ENCODE results near the gene ITPRID2.
"Not testable (repeated sequence)": the region's sequence is repeated elsewhere in the genome, so short reads cannot be mapped to it uniquely, and the experiment has no call there.

Gene ITPRID2

GRCh38 chr2:181916726-181917718 is 25.5 kb downstream of the ITPRID2 start:
- no peak for DNase-seq (ENCODE audit: low read depth)

DNA sequence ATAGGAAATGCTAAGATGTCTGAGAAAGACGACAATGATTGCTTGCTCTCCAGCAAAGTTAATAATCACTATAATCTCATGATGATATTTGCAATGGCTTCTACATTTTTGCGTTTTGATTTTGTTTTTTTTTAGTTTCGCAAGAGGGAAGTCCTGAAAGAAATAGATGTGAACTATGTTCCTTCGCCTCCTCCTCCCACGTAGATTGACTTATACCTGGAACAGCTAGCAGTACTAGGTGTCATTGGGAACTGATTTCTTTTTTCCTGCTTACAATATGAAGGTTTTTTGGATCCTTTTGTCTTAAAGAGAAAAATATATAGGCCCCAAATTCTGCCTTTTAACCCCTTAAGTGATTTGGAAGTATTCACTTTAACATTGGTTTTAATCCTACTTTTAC is 26.7 kb downstream of the ITPRID2 start:
- no peak for DNase-seq (ENCODE audit: low read depth)

DNA sequence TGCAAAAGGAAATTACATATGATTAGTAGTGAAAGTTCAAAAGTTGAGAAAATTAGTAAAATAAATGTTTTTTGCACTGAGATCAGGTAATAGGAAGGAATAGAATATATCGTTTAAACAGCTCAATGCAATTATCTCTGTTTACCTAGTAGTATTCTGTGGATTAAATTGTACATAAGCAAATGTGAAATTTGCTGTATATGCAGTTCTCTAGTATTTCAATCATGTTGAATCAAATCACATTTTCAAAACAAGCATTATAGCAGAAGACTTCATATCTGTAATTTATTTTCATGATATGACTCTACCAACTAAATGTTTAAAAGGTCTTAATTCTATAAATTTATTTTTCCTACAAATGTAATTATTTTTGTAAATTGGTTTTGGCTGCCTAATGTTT is 31.6 kb downstream of the ITPRID2 start:
- DNase-seq (ENCODE audit: low read depth), result no peak

DNA sequence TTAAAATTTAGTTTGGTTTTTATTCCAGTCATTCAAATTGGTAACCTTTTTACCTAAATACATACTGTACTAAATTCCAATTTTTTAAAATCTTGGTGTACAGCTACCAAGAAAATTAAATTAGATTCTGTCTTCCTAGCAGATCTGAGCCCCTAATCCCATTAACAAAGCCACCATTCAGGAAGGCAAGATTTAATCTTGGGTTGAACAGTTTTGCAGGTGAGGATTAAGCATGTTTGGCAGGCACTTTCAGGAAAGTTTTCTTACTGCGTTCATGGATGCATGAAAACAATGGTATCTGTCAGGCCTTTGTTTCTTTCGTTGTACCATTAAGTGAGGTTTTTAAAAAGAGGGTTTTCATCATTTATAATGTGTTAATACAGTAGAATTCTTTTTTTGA is 32.8 kb downstream of the ITPRID2 start:
- DNase-seq (ENCODE audit: low read depth), result no peak

GRCh38 chr2:181934694-181935093 is 43.2 kb downstream of the ITPRID2 start:
- no peak for DNase-seq (ENCODE audit: low read depth)

DNA sequence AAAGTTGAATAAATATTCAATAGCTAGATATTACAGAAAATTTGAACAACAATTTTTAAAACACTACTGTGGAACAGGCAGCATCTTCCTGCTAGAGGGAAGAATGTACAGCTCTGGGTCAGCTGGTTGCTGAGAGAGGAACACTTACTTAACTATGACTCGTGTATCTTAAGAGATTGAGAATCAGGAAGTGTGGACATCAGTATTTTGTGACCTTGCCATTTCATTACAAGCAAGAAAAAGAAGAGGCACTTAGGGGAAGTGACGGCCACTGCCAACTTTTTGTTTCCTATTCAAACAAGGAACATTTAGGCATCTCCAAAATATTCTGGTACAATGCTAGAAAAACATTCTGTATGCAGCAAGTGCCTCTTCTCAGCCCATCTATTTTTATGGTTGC is 45.9 kb downstream of the ITPRID2 start:
- DNase-seq (ENCODE audit: low read depth), result no peak

- no peak for DNase-seq (ENCODE audit: low read depth)
Observed at GRCh38 chr2:181943411-181944124, 52.0 kb downstream of the ITPRID2 start.

DNA sequence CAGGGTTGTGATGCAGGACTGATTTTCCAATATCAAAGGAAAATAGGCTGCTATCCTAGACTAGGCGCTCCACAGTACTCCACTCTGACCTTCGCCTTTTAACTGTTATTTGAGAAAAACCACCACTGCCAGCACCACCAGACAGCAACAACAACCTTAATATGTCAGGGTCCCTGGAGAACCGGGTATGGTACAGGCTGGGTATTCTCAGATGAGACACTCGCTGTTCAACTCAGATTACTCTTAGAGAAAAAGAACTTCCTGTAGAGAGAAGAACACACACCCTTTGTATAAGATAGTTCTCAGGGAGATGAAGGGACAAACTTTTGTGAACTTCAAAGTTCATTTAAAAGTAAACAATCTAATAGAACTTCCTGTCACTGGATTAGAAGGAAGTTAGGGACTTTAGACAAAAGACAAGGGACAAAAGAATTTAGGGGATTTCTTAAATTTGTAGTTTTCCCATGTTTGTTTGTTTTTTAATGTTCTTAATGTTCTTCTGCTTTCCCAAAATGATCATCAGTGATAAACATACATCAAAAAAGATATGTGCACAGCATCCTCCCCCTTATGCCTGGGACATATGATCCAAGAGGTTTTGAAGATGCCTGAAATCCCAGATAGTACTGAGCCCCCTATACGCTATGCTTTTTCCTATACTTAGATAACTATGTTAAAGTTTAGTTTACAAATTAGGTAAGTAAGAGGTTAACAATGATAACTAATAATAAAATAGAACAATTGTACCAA is 52.8 kb downstream of the ITPRID2 start:
- no peak for DNase-seq (ENCODE audit: low read depth)

DNA sequence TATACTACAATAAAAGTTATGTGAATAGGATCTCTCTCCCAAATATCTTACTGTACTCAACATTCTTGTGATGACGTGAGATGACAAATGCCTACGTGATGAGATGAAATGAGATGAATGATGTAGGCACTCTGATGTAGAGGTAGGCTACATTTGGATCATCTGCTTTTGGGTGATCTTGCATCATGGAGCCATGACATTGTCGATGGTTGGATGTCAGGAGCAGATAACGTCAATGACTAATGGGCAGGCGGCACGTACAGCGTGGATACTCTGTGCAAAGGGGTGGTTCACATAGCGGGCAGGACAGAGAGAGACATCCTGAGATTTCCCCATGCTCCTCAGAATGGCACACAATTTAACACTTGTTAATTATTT is 53.4 kb downstream of the ITPRID2 start:
- DNase-seq (ENCODE audit: low read depth), result no peak

- DNase-seq (ENCODE audit: low read depth), result no peak
Observed at GRCh38 chr2:181946444-181947127, 55.1 kb downstream of the ITPRID2 start.

DNA sequence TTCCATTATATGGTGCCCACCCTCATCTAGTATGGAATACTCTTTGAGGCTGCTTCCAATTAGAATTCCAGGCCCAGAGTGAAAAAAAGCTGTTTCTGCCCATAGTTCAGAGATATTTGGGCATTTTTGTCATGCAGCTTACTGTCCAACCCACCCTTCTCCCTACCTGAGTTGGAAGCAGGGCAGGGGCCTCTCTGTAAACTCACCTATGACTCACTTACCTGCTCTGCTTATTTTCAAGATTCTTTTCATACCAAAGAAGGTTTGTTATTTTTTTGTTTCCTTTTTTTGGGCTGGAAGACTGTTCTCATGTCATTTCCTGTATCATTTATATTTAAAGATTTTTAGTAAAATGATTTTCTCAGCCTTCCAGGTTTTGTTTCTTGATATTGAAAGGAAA is 55.7 kb downstream of the ITPRID2 start:
- DNase-seq (ENCODE audit: low read depth), result no peak

- DNase-seq (ENCODE audit: low read depth), result no peak
Observed at GRCh38 chr2:181948227-181948626, 56.7 kb downstream of the ITPRID2 start.

GRCh38 chr2:181949047-181949446 is 57.5 kb downstream of the ITPRID2 start:
- no peak for DNase-seq (ENCODE audit: low read depth)

GRCh38 chr2:181952404-181953226 is 61.1 kb downstream of the ITPRID2 start:
- no peak for DNase-seq (ENCODE audit: low read depth)

DNA sequence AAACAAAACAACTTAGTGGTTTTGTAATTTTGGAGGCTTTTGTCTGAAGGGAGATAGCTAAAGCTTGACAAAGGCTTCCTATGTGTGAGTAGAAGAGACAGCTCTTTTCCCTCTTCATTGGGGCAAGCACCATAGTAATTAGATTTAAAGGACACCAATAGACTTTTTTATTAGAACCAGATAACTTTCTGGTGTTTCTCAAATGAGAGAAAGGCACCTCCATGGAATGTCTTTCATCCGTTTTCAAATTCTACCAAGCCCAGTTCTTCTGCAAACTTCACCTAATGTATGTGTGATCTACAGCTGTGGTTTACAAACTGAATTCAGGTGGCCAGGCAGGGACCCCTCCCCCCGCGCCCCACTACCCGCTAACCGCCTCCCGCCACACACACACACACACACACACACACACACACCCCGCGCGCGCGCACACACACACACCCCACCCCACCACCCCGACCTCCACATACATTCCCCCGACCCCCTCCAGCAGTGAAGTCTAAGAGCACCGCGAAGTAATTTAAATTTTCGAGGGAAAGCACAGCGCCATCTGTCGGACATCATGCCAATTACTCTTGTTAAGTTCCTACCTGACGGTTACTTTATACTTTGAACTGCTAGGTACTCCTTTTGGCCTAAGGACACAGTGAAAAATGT is 62.5 kb downstream of the ITPRID2 start:
- DNase-seq (ENCODE audit: low read depth), result peak; percentile 41

DNA sequence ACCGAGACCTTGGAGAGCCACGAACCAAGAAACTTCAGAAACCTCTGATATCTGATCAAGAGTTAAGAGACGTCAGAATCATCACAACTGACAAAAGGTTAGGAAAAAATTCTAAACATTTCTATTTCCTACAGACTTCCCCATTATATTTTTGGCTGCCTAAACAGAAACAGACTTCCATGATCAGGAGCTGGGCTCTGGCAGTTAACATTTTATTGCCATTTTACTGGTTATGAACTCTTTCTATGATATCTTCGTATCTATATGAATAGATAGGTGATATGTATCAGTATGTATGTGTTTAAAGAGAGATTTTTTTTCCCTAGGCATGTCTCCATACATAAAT is 63.0 kb downstream of the ITPRID2 start:
- DNase-seq (ENCODE audit: low read depth), result no peak

DNA sequence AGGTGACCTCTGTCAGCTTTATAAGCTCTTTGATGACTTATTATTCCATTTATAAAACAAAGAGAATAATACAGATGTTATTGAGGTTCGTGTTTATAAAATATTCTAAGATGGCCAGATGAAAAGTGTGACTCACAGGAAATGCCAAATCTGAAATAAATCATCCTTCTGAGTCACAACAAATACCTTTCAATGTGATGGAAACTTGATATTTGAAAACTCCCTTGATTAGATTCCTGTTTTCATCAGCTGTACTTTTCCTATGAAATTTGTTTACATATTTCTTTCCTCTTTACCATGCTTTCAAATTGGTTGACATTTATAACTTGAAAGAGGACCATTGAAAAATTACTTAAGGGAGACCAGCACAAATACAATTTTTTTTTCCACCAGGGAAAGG is 63.5 kb downstream of the ITPRID2 start:
- no peak for DNase-seq (ENCODE audit: low read depth)

DNA sequence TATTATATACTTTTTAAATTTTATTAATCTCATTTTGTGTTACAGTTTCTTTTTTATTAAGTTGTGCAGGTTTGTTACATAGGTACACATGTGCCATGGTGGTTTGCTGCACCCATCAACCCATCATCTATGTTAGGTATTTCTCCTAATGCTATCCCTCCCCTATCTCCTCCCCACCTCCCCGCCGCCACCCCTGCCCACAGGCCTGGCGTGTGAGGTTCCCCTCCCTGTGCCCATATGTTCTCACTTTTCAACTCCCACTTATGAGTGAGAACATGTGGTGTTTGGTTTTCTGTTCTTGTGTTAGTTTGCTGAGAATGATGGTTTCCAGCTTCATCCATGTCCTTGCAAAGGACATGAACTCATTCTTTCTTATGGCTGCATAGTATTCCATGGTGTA is 64.3 kb downstream of the ITPRID2 start:
- not testable (repeated sequence) for DNase-seq (ENCODE audit: low read depth)

- DNase-seq (ENCODE audit: low read depth), result no peak
Observed at GRCh38 chr2:181957668-181958067, 66.1 kb downstream of the ITPRID2 start.

- DNase-seq (ENCODE audit: low read depth), result no peak
Observed at GRCh38 chr2:181958726-181959125, 67.2 kb downstream of the ITPRID2 start.

GRCh38 chr2:181959508-181959907 is 68.0 kb downstream of the ITPRID2 start:
- DNase-seq (ENCODE audit: low read depth), result no peak

All from T follicular helper cell (primary cell).